HepG2 (cell line): Measurements from ENCODE around the gene DENND2D.

Source experiments
- CTCF ChIP-seq: sonication (generic); formaldehyde crosslinking; IDR thresholded peaks from 2 replicates; pipeline ENCODE4 v1.5.0; 2020; ENCODE audit warnings: mild to moderate bottlenecking, missing genetic modification reagents, moderate library complexity
- MXI1 ChIP-seq: IDR thresholded peaks from 3 replicates; pipeline ENCODE4 v1.6.1; 2012; ENCODE audit warnings: low read depth, low read length, inconsistent platforms, borderline replicate concordance
- PRDM4 ChIP-seq: sonication (generic); formaldehyde crosslinking; IDR thresholded peaks from 2 replicates; pipeline ENCODE4 v1.9.0; 2021; ENCODE audit warnings: missing genetic modification reagents, borderline replicate concordance

DNA sequence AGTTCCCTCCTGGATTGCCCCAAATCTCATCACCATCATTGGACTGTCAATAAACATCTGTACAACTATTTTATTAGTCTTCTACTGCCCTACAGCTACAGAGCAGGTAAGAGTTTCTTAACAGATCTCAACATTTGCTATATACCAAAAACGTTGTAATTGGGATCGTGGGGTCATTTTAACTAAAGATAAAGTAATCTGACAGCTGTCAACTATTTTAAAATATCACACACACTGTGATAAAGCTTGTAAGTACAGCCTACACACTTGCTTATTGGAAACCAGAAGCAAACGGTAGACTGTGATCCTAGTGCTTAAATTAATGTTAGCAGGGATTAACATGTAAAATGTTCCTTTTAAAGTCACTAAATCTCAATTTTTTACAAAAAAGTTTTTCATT is 52.5 kb downstream of the DENND2D start:
- TF ChIP-seq MXI1, result no peak
- TF ChIP-seq CTCF, result no peak
- TF ChIP-seq PRDM4 (CRISPR knock-in tag), result no peak
